ENCODE measurements around the gene RNU4-1.

RNU4-1 gene

DNA sequence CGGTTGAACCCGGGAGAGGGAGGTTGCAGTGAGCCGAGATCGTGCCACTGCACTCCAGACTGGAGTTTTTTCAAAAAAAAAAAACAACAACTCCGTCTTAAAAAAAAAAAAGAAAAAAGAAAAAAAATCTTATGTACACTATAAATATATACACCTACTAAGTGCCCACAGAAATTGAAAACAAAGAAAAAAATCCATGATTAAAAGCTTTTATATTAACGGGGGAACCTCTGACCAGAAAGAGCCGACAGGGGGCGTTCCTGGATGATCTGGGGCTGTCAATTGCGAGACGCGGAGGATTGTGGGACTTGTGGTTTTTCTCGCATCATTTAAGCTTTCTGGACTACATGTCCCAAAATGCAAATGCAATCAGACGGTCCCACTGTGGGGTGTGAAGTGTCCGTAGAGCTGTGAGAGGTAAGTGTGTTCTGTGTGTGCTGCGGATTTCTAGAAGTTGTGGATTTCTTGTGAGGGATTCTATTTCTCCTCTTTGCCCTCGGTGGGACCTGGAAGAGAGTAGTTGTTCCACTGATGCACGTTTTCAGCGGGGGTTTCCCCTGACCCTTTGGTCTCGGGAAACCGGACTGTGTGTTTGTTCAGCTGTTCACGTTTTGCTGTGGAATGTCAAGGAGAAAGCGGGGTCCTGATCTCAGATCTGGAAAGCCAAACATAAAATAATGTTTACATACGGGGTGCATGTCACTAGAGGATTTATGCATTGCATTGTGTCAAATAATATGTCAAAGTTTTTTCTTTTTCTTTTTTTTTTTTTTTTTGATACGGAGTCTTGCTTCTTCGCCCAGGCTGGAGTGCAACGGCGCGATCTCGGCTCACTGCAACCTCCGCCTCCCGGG lies 9.2 kb upstream of the RNU4-1 start, which contains the start of gene SIRT4:
TSS of gene SIRT4 (plus strand) at position 360 of the 854 bp plus-strand sequence. CDS start 1,241 bp downstream, outside the sequence.
- Histone ChIP-seq H2AFZ (ENCODE audit: low read depth, low read length) (peak within 1 kb of the TSS; percentile 86), H4K20me1 (ENCODE audit: insufficient read depth, low read length) (no peaks in the 10 kb centered on the region), H3K36me3 (ENCODE audit: insufficient read depth, low read length) (no peaks in the 10 kb centered on the region), H3K27me3 (ENCODE audit: insufficient read depth, low read length, poor library complexity) (no peaks in the 10 kb centered on the region), H3K27ac (ENCODE audit: low read length) (peak within 1 kb of the TSS; percentile 68), H3K4me1 (ENCODE audit: insufficient read depth, low read length) (peaks cover 13% of the 10 kb centered on the region), H3K9ac (ENCODE audit: low read depth, low read length) (peak within 1 kb of the TSS; percentile 55), H3K79me2 (ENCODE audit: insufficient read depth, low read length) (0 out of 2 replicates have a peak, but pooled peaks cover 2% of the 10 kb centered on the region), H3K4me2 (ENCODE audit: insufficient read depth, low read length) (peak within 1 kb of the TSS; percentile 74), H3K9me3 (ENCODE audit: insufficient read depth, low read length, severe bottlenecking) (no peaks in the 10 kb centered on the region), H3K4me3 (ENCODE audit: low read depth in 1 of 2, low read length in 2 of 2) (peak within 1 kb of the TSS; percentile 28 to 63; a peak in 3 of 4 replicates)
- TF ChIP-seq CTCF (IDR thresholded peaks at IDR 0.05; ENCODE audit: borderline replicate concordance, extremely low read depth, low read length, poor library complexity, severe bottlenecking) (peak; percentile 92), EZH2 (IDR thresholded peaks at IDR 0.05; ENCODE audit: borderline replicate concordance, low read depth, low read length, severe bottlenecking) (no peak)
- peak; percentile 99 for ATAC-seq (ENCODE audit: insufficient read depth, low read depth)
- DNase-seq: peak; percentile 89

- Histone ChIP-seq H3K27ac (ENCODE audit: low read length) (peak overlapping the region; percentile 96), H3K4me3 (ENCODE audit: low read depth in 1 of 2, low read length in 2 of 2) (peak overlapping the region; percentile 23 to 58; a peak in 3 of 4 replicates), H3K4me2 (ENCODE audit: insufficient read depth, low read length) (peak overlapping the region; percentile 75), H3K27me3 (ENCODE audit: insufficient read depth, low read length, poor library complexity) (no peaks in the 10 kb centered on the region), H2AFZ (ENCODE audit: low read depth, low read length) (peak overlapping the region; percentile 61), H4K20me1 (ENCODE audit: insufficient read depth, low read length) (no peaks in the 10 kb centered on the region), H3K36me3 (ENCODE audit: insufficient read depth, low read length) (no peaks in the 10 kb centered on the region), H3K9ac (ENCODE audit: low read depth, low read length) (peak overlapping the region; percentile 57), H3K9me3 (ENCODE audit: insufficient read depth, low read length, severe bottlenecking) (no peaks in the 10 kb centered on the region), H3K4me1 (ENCODE audit: insufficient read depth, low read length) (peaks cover 33% of the 10 kb centered on the region), H3K79me2 (ENCODE audit: insufficient read depth, low read length) (no peaks in the 10 kb centered on the region)
- no peak for TF ChIP-seq CTCF (IDR thresholded peaks at IDR 0.05; ENCODE audit: borderline replicate concordance, extremely low read depth, low read length, poor library complexity, severe bottlenecking)
- TF ChIP-seq EZH2 (IDR thresholded peaks at IDR 0.05; ENCODE audit: borderline replicate concordance, low read depth, low read length, severe bottlenecking): no peak
- ATAC-seq (ENCODE audit: insufficient read depth, low read depth) (peak; percentile 14), DNase-seq (no peak)
Measured at GRCh38 chr12:120292411-120292660, 701 bp downstream of the RNU4-1 start.

- TF ChIP-seq CTCF (IDR thresholded peaks at IDR 0.05; ENCODE audit: borderline replicate concordance, extremely low read depth, low read length, poor library complexity, severe bottlenecking) (no peak), EZH2 (IDR thresholded peaks at IDR 0.05; ENCODE audit: borderline replicate concordance, low read depth, low read length, severe bottlenecking) (no peak)
- H3K79me2 ChIP-seq (ENCODE audit: insufficient read depth, low read length): no peaks in the 10 kb centered on the region
- H3K9ac ChIP-seq (ENCODE audit: low read depth, low read length): peak overlapping the region; percentile 28
- H3K9me3 ChIP-seq (ENCODE audit: insufficient read depth, low read length, severe bottlenecking): no peaks in the 10 kb centered on the region
- H3K4me1 ChIP-seq (ENCODE audit: insufficient read depth, low read length): peaks cover 33% of the 10 kb centered on the region
- H3K27ac ChIP-seq (ENCODE audit: low read length): peak overlapping the region; percentile 27
- peak overlapping the region; percentile 58 for H3K4me2 ChIP-seq (ENCODE audit: insufficient read depth, low read length)
- H2AFZ ChIP-seq (ENCODE audit: low read depth, low read length): peak overlapping the region; percentile 70
- ATAC-seq (ENCODE audit: insufficient read depth, low read depth): no peak
- no peaks in the 10 kb centered on the region for H3K36me3 ChIP-seq (ENCODE audit: insufficient read depth, low read length)
- DNase-seq: no peak
- H3K4me3 ChIP-seq (ENCODE audit: low read depth in 1 of 2, low read length in 2 of 2): peak overlapping the region in 1 of 2 experiments; percentile 42; a peak in 2 of 4 replicates
- no peaks in the 10 kb centered on the region for H3K27me3 ChIP-seq (ENCODE audit: insufficient read depth, low read length, poor library complexity)
- no peaks in the 10 kb centered on the region for H4K20me1 ChIP-seq (ENCODE audit: insufficient read depth, low read length)
Measured at GRCh38 chr12:120290609-120291305, 2.3 kb downstream of the RNU4-1 start.
